H1 (cell line): ENCODE results near the gene C3orf20. TPM values are rescaled to one million over a fixed set of nuclear protein-coding genes. Genes with fewer than 3 reads are reported as not detected.

ENCODE experiments used
- CTCF ChIA-PET: fragments of 300-600 bp; sonication (Branson Sonifier 250); formaldehyde crosslinking; loops from one replicate; lab custom pipeline; 2021; ENCODE audit not compliant: partially characterized antibody; lab: Charles Lee
- POLR2A ChIA-PET: fragments of 300-600 bp; sonication (Branson Sonifier 250); formaldehyde crosslinking; loops from one replicate; lab custom pipeline; 2021; ENCODE audit warnings: inconsistent platforms; ENCODE audit not compliant: partially characterized antibody; lab: Charles Lee
- DNase-seq, 2 experiments: peaks; one replicate each; pipeline versions ENCODE4 v3.0.0 to v3.0.0-alpha.2; 2010 to 2022; ENCODE audit warnings: low spot score in 2 of 2, low read depth in 1 of 2, mixed read lengths in 1 of 2
- FAIRE-seq: peaks from 2 replicates; lab custom pipeline; 2011; peaks lifted over from hg19 to GRCh38; lab: Jason Lieb, UNC
- H2AFZ ChIP-seq: 2 replicates; pipeline ENCODE4 v1.8.1; 2012; ENCODE audit warnings: low read length, inconsistent platforms
- H2AK5ac ChIP-seq: 2 replicates; pipeline ENCODE4 v1.6.1; 2013; ENCODE audit warnings: low read depth, low read length
- H2BK120ac ChIP-seq: replicated peaks from 2 replicates; pipeline ENCODE3; 2013; ENCODE audit warnings: low read depth, low read length, inconsistent platforms
- H2BK12ac ChIP-seq: 2 replicates; pipeline ENCODE4 v1.6.1; 2013; ENCODE audit warnings: low read depth, low read length
- H2BK15ac ChIP-seq: 2 replicates; pipeline ENCODE4 v1.6.1; 2013; ENCODE audit warnings: low read length
- H2BK20ac ChIP-seq: 2 replicates; pipeline ENCODE4 v1.6.1; 2013; ENCODE audit warnings: low read length
- H2BK5ac ChIP-seq: 2 replicates; pipeline ENCODE4 v1.6.1; 2013; ENCODE audit warnings: low read depth, low read length
- H3K14ac ChIP-seq: 2 replicates; pipeline ENCODE4 v1.6.1; 2013; ENCODE audit warnings: inconsistent platforms; ENCODE audit not compliant: insufficient read length
- H3K18ac ChIP-seq: 2 replicates; pipeline ENCODE4 v1.6.1; 2013; ENCODE audit warnings: low read length; ENCODE audit errors: extremely low read depth
- H3K23ac ChIP-seq: 2 replicates; pipeline ENCODE4 v1.6.1; 2013; ENCODE audit warnings: inconsistent platforms; ENCODE audit not compliant: insufficient read length
- H3K23me2 ChIP-seq: 2 replicates; pipeline ENCODE4 v1.6.1; 2013; ENCODE audit warnings: low read depth, low read length
- H3K27ac ChIP-seq: 2 replicates; pipeline ENCODE4 v1.6.1; 2011; ENCODE audit warnings: low read depth, low read length, inconsistent platforms
- H3K27me3 ChIP-seq, 4 experiments: replicated peaks in 1 of 4; 1 replicate in 1 of 4; 2 replicates in 3 of 4; pipeline versions ENCODE4 v1.6.1 to v1.8.1; 2011 to 2013; ENCODE audit warnings: low read length in 3 of 4, mild to moderate bottlenecking in 3 of 4, inconsistent platforms in 2 of 4, mixed read lengths in 2 of 4, moderate library complexity in 1 of 4; ENCODE audit not compliant: control insufficient read depth in 3 of 4, insufficient read depth in 3 of 4; ENCODE audit errors: extremely low read depth in 1 of 4
- H3K36me3 ChIP-seq, 4 experiments: 2 replicates each; pipeline versions ENCODE4 v1.6.1 to v1.8.1; 2011 to 2013; ENCODE audit warnings: mild to moderate bottlenecking in 4 of 4, low read length in 3 of 4, moderate library complexity in 2 of 4, control low read depth in 1 of 4, inconsistent platforms in 1 of 4; ENCODE audit not compliant: insufficient read depth in 4 of 4, control insufficient read depth in 2 of 4
- H3K4ac ChIP-seq: replicated peaks from 2 replicates; pipeline ENCODE3; 2013; ENCODE audit warnings: low read length, low read depth, mixed read lengths, inconsistent platforms; ENCODE audit not compliant: insufficient read length
- H3K4me1 ChIP-seq, 4 experiments: replicated peaks in 1 of 4; 1 replicate in 1 of 4; 2 replicates in 3 of 4; pipeline versions ENCODE4 v1.6.1 to v1.8.1; 2011 to 2013; ENCODE audit warnings: low read length in 3 of 4, inconsistent platforms in 2 of 4, mixed read lengths in 1 of 4; ENCODE audit not compliant: insufficient read depth in 4 of 4, control insufficient read depth in 3 of 4
- H3K4me2 ChIP-seq, 2 experiments: 2 replicates each; pipeline versions ENCODE4 v1.6.1 to v1.8.1; 2011 to 2013; ENCODE audit warnings: low read depth in 2 of 2, low read length in 2 of 2, control low read depth in 1 of 2, inconsistent platforms in 1 of 2, mild to moderate bottlenecking in 1 of 2; ENCODE audit not compliant: insufficient read depth in 1 of 2
- H3K4me3 ChIP-seq, 4 experiments: fragments of 200-600, 300-600 bp in 1 of 4; sonication (generic), shearing (Covaris generic), sonication (Bioruptor Twin) in 1 of 4; 2 replicates each; pipeline versions ENCODE4 v1.5.1 to v1.8.1; 2011 to 2016; ENCODE audit warnings: low read length in 4 of 4, low read depth in 3 of 4, control low read depth in 2 of 4, inconsistent platforms in 2 of 4, mild to moderate bottlenecking in 2 of 4, mixed read lengths in 1 of 4, moderate library complexity in 1 of 4; ENCODE audit not compliant: insufficient read depth in 2 of 4; ENCODE audit errors: extremely low read depth in 1 of 4
- H3K56ac ChIP-seq: replicated peaks from 2 replicates; pipeline ENCODE3; 2013; ENCODE audit warnings: low read depth, mild to moderate bottlenecking, mixed read lengths, low read length, inconsistent platforms; ENCODE audit not compliant: insufficient read length
- H3K79me1 ChIP-seq: 2 replicates; pipeline ENCODE4 v1.6.1; 2013; ENCODE audit warnings: low read depth, low read length, control low read depth
- H3K79me2 ChIP-seq, 2 experiments: 2 replicates each; pipeline versions ENCODE4 v1.6.1 to v1.8.1; 2012 to 2013; ENCODE audit warnings: low read length in 2 of 2, mild to moderate bottlenecking in 2 of 2, inconsistent platforms in 1 of 2; ENCODE audit not compliant: insufficient read depth in 2 of 2, control insufficient read depth in 1 of 2
- H3K9ac ChIP-seq, 4 experiments: replicated peaks in 1 of 4; 1 replicate in 1 of 4; 2 replicates in 3 of 4; pipeline versions ENCODE4 v1.6.1 to v1.8.1; 2011 to 2013; ENCODE audit warnings: low read depth in 3 of 4, low read length in 3 of 4, control low read depth in 2 of 4, mild to moderate bottlenecking in 2 of 4, moderate library complexity in 2 of 4, inconsistent platforms in 1 of 4; ENCODE audit errors: extremely low read depth in 1 of 4
- H3K9me3 ChIP-seq, 2 experiments: 2 replicates each; pipeline versions ENCODE4 v1.6.1 to v1.8.1; 2012 to 2013; ENCODE audit warnings: mild to moderate bottlenecking in 2 of 2, moderate library complexity in 2 of 2, control low read depth in 1 of 2, inconsistent platforms in 1 of 2, low read depth in 1 of 2, low read length in 1 of 2, mixed read lengths in 1 of 2; ENCODE audit not compliant: insufficient read depth in 2 of 2
- H4K20me1 ChIP-seq, 2 experiments: replicated peaks in 1 of 2; 2 replicates each; pipeline versions ENCODE3 to v1.8.1; 2011 to 2013; ENCODE audit warnings: inconsistent platforms in 2 of 2, low read length in 2 of 2, mild to moderate bottlenecking in 1 of 2; ENCODE audit not compliant: insufficient read depth in 2 of 2, control insufficient read depth in 1 of 2
- H4K5ac ChIP-seq: 2 replicates; pipeline ENCODE4 v1.6.1; 2013; ENCODE audit warnings: low read length, low read depth, mixed read lengths, inconsistent platforms; ENCODE audit not compliant: insufficient read length
- H4K8ac ChIP-seq: 2 replicates; pipeline ENCODE4 v1.8.0; 2013; ENCODE audit warnings: mild to moderate bottlenecking, moderate library complexity, low read length, inconsistent platforms; ENCODE audit not compliant: insufficient read depth; ENCODE audit errors: extremely low read depth
- H4K91ac ChIP-seq: replicated peaks from 2 replicates; pipeline ENCODE3; 2013; ENCODE audit warnings: low read length, mixed read lengths, inconsistent platforms; ENCODE audit not compliant: insufficient read length
- BACH1 ChIP-seq: IDR thresholded peaks from 2 replicates; pipeline ENCODE4 v1.6.1; 2012; ENCODE audit warnings: low read length, improper control_type of control experiment
- CBX8 ChIP-seq: fragments of 300-800, 300-1000 bp; sonication (generic); IDR thresholded peaks from 2 replicates; pipeline ENCODE4 v1.7.1; 2016; ENCODE audit warnings: low read depth, low read length, borderline replicate concordance
- CEBPB ChIP-seq: IDR thresholded peaks from 2 replicates; pipeline ENCODE4 v1.6.1; 2012; ENCODE audit warnings: low read depth, low read length
- CHD2 ChIP-seq: IDR thresholded peaks from 2 replicates; pipeline ENCODE4 v1.6.1; 2012; ENCODE audit warnings: low read length, improper control_type of control experiment
- FOSL1 ChIP-seq: IDR thresholded peaks from 2 replicates; pipeline ENCODE4 v1.6.1; 2011; ENCODE audit warnings: mild to moderate bottlenecking, low read depth, low read length, moderate library complexity; ENCODE audit not compliant: insufficient read depth
- HDAC2 ChIP-seq, 2 experiments: fragments of 300-600 bp in 1 of 2; sonication (generic) in 1 of 2; IDR thresholded peaks; 2 replicates each; pipeline ENCODE4 v1.6.1; 2011 to 2012; ENCODE audit warnings: low read depth in 2 of 2, low read length in 2 of 2, mild to moderate bottlenecking in 2 of 2, moderate library complexity in 2 of 2, borderline replicate concordance in 1 of 2, inconsistent platforms in 1 of 2
- HDAC6 ChIP-seq: IDR thresholded peaks from one replicate; pipeline ENCODE4 v1.7.1; 2012; ENCODE audit warnings: low read depth, mild to moderate bottlenecking, inconsistent platforms, low read length, moderate library complexity
- JUN ChIP-seq: IDR thresholded peaks from 2 replicates; pipeline ENCODE4 v1.6.1; 2011; ENCODE audit warnings: low read depth, mild to moderate bottlenecking, improper control_type of control experiment, low read length
- JUND ChIP-seq: IDR thresholded peaks from 2 replicates; pipeline ENCODE4 v1.6.1; 2011; ENCODE audit warnings: mild to moderate bottlenecking, improper control_type of control experiment, low read length
- POLR2AphosphoS5 ChIP-seq: IDR thresholded peaks from 2 replicates; pipeline ENCODE4 v1.6.1; 2011; ENCODE audit warnings: low read depth, low read length
- POU5F1 ChIP-seq: IDR thresholded peaks from 2 replicates; pipeline ENCODE4 v1.6.1; 2011; ENCODE audit warnings: low read depth, mild to moderate bottlenecking, low read length, moderate library complexity
- RBBP5 ChIP-seq: IDR thresholded peaks from 2 replicates; pipeline ENCODE4 v1.7.1; 2012; ENCODE audit warnings: low read depth, mild to moderate bottlenecking, inconsistent platforms, low read length, moderate library complexity, borderline replicate concordance
- SIN3A ChIP-seq, 2 experiments: IDR thresholded peaks in 1 of 2; conservative IDR thresholded peaks in 1 of 2; 2 replicates each; pipeline ENCODE4 v1.6.1; 2011 to 2012; ENCODE audit warnings: low read length in 2 of 2, improper control_type of control experiment in 1 of 2, low read depth in 1 of 2, mild to moderate bottlenecking in 1 of 2
- SIX5 ChIP-seq: IDR thresholded peaks from 2 replicates; pipeline ENCODE4 v1.6.1; 2011; ENCODE audit warnings: mild to moderate bottlenecking, low read depth, low read length
- SP2 ChIP-seq: IDR thresholded peaks from 2 replicates; pipeline ENCODE4 v1.6.1; 2012; ENCODE audit warnings: mild to moderate bottlenecking, low read length, inconsistent platforms
- TAF1 ChIP-seq: IDR thresholded peaks from 2 replicates; pipeline ENCODE4 v1.6.1; 2011; ENCODE audit warnings: mild to moderate bottlenecking, low read depth, low read length
- WGBS, 2 experiments: shearing (Covaris generic) in 1 of 2; methylation state at CpG; one replicate each; pipeline versions ENCODE4 v1.1.6 to v1.1.7; 2013 to 2015; ENCODE audit warnings: low lambda C conversion rate in 2 of 2, mixed read lengths in 2 of 2, inconsistent platforms in 1 of 2, low coverage in 1 of 2, missing lambda C conversion rate in 1 of 2; ENCODE audit not compliant: insufficient replicate concordance in 2 of 2, insufficient coverage in 1 of 2, insufficient read length in 1 of 2; ENCODE audit errors: extremely low coverage in 1 of 2, missing lambda C conversion rate in 1 of 2; 5-methylcytosine and 5-hydroxymethylcytosine counted together
- polyA plus RNA-seq, 7 experiments: library from polyadenylated mRNA; depleted of rRNA in 3 of 7; stranded (reverse) in 5 of 7; unstranded in 2 of 7; fragments of >200 nt in 5 of 7; fragments of 200-250 nt in 2 of 7; gene quantifications; 1 replicate in 5 of 7; 2 replicates in 1 of 7; 4 replicates in 1 of 7; pipeline versions ENCODE4 v1.2.1 to v1.2.3, GENCODE V29; 2011 to 2013; ENCODE audit warnings: missing spikeins in 2 of 7, mixed read lengths in 2 of 7
- total RNA-seq: library from RNA; stranded (reverse); fragmentation: NEBNext Ultra II Directional; extraction: Animal tissue kit (Norgen Biotek cat#: 25700); gene quantifications from 2 replicates; pipeline ENCODE4 v1.2.1, GENCODE V29; 2021

C3orf20 gene
- total and polyA plus RNA-seq, 2 of the 8 experiments (the other 6 are each of a cell fraction or from before 2014, with no cell fraction given) = not detected

GRCh38 chr3:14765060-14765400, 90.1 kb downstream of the C3orf20 start:
- Histone ChIP-seq H4K8ac (no peak overlapping the region), H4K20me1 (no peaks in the 10 kb centered on the region), H3K23ac (no peak overlapping the region), H2BK20ac (no peak overlapping the region), H3K23me2 (no peaks in the 10 kb centered on the region), H3K4me2 (no peak overlapping the region), H4K91ac (no peak overlapping the region), H2AK5ac (no peak overlapping the region), H3K36me3 (no peaks in the 10 kb centered on the region), H3K4me1 (peaks cover 0 to 3% (median 0%) of the 10 kb centered on the region in 4 experiments; a peak in 1 of 7 replicates), H3K27me3 (no peaks in the 10 kb centered on the region), H2AFZ (no peak overlapping the region), H3K27ac (no peak overlapping the region), H2BK12ac (no peak overlapping the region), H3K14ac (no peak overlapping the region), H3K79me1 (no peaks in the 10 kb centered on the region), H3K79me2 (no peaks in the 10 kb centered on the region), H3K18ac (no peak overlapping the region), H3K9ac (no peak overlapping the region), H4K5ac (no peak overlapping the region), H2BK15ac (no peak overlapping the region), H2BK120ac (no peak overlapping the region), H3K9me3 (no peaks in the 10 kb centered on the region), H2BK5ac (no peak overlapping the region), H3K4me3 (no peak overlapping the region), H3K56ac (no peak overlapping the region), H3K4ac (no peak overlapping the region)
- 82% methylated on average over 3 of the region's 3 CpGs; no CpG with 5 or more reads in 1 of the 2 experiments for WGBS, 2 experiments
- CTCF ChIA-PET = interaction anchor here (0.8 to 2.8 kb wide), 9 partner anchors 11 to 156 kb away, joined by 3 to 20 read pairs (median 4); no protein-coding TSS in a partner anchor
- FAIRE-seq = no peak
- DNase-seq = no peak
- POLR2A ChIA-PET = no interaction called here
- no peak for TF ChIP-seq SP2
- no peak for TF ChIP-seq JUN
- no peak for TF ChIP-seq CHD2
- no peak for TF ChIP-seq JUND
- no peak for TF ChIP-seq CEBPB
- no peak for TF ChIP-seq TAF1
- no peak for TF ChIP-seq HDAC6
- TF ChIP-seq RBBP5 = no peak
- no peak for TF ChIP-seq HDAC2 (IDR thresholded peaks at IDR 0.05; ENCODE audit: borderline replicate concordance in 1 of 2, low read depth in 2 of 2, low read length in 2 of 2)
- no peak for TF ChIP-seq POU5F1
- no peak for TF ChIP-seq CBX8
- TF ChIP-seq SIX5 = no peak
- TF ChIP-seq FOSL1 = no peak
- TF ChIP-seq POLR2AphosphoS5 = no peak
- no peak for TF ChIP-seq SIN3A (conservative IDR thresholded peaks at IDR 0.05 in 1 of 2, IDR thresholded peaks at IDR 0.05 in 1 of 2; ENCODE audit: low read depth in 1 of 2, low read length in 2 of 2)
- no peak for TF ChIP-seq BACH1
